ENCODE results near the gene GALNTL6.
A peak's percentile ranks its signal among the peaks of the same experiment; 100 is the strongest.

Gene GALNTL6

DNA sequence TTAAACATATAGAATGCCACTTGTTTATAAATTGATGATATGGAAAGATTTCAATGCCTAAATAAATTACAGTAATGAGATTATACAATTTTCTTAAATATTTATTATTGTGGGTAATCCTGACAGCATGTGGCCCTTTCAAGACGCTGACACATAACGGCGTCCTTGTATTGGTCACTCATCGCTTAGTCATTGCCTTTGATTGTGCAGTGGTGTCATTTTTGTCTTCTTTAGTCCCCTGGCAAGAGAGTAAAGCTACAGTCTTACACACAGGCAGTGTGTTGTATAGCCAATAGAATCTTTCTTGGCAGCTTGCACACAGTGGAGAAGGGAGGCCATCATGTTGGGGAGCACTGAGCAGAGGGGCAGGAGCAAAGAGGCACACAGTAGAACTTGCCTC lies 993.6 kb downstream of the GALNTL6 start:
- Mint-ChIP-seq H3K4me3 (no peak overlapping the region), H3K4me1 (peaks cover 18% of the 10 kb centered on the region), H3K27me3 (ENCODE audit: low read depth, poor library complexity) (peaks cover 5% of the 10 kb centered on the region), H3K27ac (no peak overlapping the region), H3K36me3 (ENCODE audit: low read depth) (no peaks in the 10 kb centered on the region), H3K9me3 (no peaks in the 10 kb centered on the region)
- DNase-seq = no peak
- TF ChIP-seq, protein P1, sequence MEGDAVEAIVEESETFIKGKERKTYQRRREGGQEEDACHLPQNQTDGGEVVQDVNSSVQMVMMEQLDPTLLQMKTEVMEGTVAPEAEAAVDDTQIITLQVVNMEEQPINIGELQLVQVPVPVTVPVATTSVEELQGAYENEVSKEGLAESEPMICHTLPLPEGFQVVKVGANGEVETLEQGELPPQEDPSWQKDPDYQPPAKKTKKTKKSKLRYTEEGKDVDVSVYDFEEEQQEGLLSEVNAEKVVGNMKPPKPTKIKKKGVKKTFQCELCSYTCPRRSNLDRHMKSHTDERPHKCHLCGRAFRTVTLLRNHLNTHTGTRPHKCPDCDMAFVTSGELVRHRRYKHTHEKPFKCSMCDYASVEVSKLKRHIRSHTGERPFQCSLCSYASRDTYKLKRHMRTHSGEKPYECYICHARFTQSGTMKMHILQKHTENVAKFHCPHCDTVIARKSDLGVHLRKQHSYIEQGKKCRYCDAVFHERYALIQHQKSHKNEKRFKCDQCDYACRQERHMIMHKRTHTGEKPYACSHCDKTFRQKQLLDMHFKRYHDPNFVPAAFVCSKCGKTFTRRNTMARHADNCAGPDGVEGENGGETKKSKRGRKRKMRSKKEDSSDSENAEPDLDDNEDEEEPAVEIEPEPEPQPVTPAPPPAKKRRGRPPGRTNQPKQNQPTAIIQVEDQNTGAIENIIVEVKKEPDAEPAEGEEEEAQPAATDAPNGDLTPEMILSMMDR (IDR thresholded peaks at IDR 0.05) = no peak

DNA sequence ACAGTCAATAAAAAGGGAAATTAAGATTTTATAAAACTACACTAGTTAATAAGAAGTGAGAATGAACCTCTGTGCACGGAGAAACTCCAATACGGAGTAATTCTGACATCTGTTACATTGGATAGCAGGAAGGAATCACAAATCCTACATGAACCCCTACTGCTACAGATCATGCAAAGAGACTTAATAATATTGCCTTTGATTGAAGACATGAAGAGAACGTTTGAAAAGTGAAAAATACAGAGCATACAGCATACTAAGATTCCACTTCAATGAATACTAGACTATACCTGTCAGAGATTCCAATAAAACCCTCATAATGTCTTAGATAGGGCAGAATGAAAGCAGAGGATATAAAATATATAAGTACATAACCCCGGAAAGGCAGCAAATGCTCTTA lies 995.0 kb downstream of the GALNTL6 start:
- TF ChIP-seq, protein P1 (IDR thresholded peaks at IDR 0.05) = no peak
- no peaks in the 10 kb centered on the region for H3K36me3 Mint-ChIP-seq (ENCODE audit: low read depth)
- peaks cover 5% of the 10 kb centered on the region for H3K27me3 Mint-ChIP-seq (ENCODE audit: low read depth, poor library complexity)
- peaks cover 18% of the 10 kb centered on the region for H3K4me1 Mint-ChIP-seq
- no peaks in the 10 kb centered on the region for H3K9me3 Mint-ChIP-seq
- DNase-seq = no peak
- no peak overlapping the region for H3K27ac Mint-ChIP-seq
- H3K4me3 Mint-ChIP-seq = no peak overlapping the region

DNA sequence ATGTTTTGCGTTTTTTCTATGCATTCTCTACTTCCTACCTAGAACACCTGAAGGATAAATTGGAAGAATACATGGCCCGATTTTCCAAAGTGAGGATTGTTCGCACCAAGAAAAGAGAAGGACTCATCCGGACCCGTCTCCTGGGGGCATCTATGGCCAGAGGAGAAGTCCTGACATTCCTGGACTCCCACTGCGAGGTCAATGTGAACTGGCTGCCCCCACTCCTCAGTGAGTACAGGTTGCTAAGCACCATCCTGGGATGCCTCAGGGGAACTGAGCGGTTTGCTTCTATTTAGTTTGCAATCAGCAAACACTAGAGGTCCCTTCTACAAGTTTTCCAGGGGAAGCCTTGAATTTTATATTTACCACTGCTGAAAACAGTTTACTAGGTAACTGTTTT lies 996.1 kb downstream of the GALNTL6 start:
- H3K27ac Mint-ChIP-seq = no peak overlapping the region
- TF ChIP-seq, protein P1 (IDR thresholded peaks at IDR 0.05) = no peak
- H3K9me3 Mint-ChIP-seq = no peaks in the 10 kb centered on the region

DNA sequence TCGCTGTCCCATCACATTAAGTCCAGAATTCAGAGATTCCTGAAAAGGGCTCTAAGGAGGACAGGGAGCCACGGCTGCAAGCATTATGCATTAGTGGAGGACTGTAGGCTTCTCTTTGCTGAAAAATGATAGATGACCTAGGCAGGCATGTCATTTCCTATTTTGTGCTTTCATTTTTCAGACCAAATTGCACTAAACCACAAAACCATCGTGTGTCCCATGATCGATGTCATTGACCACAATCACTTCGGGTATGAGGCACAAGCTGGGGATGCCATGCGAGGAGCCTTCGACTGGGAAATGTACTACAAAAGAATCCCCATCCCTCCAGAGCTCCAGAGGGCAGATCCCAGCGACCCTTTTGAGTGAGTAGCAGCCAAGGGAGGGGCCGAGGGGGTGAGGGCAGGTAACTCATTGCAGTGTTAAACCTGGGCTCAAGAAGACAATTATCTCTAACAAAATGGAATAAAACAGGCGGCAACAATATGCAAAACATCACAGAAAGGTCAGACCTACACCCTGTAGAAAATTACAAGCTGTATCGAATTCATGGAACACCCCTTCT lies 1000.2 kb downstream of the GALNTL6 start:
- H3K36me3 Mint-ChIP-seq (ENCODE audit: low read depth) = no peaks in the 10 kb centered on the region
- DNase-seq = no peak
- no peak overlapping the region for H3K27ac Mint-ChIP-seq
- TF ChIP-seq, protein P1 (IDR thresholded peaks at IDR 0.05) = no peak
- H3K4me3 Mint-ChIP-seq = no peak overlapping the region
- no peaks in the 10 kb centered on the region for H3K9me3 Mint-ChIP-seq
- H3K27me3 Mint-ChIP-seq (ENCODE audit: low read depth, poor library complexity) = peaks cover 5% of the 10 kb centered on the region
- H3K4me1 Mint-ChIP-seq = peaks cover 18% of the 10 kb centered on the region

More for the DNA sequence above, 996.1 kb downstream of the GALNTL6 start:
- Mint-ChIP-seq H3K36me3 (ENCODE audit: low read depth) (no peaks in the 10 kb centered on the region), H3K4me3 (no peak overlapping the region), H3K27me3 (ENCODE audit: low read depth, poor library complexity) (peaks cover 5% of the 10 kb centered on the region), H3K4me1 (peaks cover 18% of the 10 kb centered on the region)
- DNase-seq = peak; percentile 43

DNA sequence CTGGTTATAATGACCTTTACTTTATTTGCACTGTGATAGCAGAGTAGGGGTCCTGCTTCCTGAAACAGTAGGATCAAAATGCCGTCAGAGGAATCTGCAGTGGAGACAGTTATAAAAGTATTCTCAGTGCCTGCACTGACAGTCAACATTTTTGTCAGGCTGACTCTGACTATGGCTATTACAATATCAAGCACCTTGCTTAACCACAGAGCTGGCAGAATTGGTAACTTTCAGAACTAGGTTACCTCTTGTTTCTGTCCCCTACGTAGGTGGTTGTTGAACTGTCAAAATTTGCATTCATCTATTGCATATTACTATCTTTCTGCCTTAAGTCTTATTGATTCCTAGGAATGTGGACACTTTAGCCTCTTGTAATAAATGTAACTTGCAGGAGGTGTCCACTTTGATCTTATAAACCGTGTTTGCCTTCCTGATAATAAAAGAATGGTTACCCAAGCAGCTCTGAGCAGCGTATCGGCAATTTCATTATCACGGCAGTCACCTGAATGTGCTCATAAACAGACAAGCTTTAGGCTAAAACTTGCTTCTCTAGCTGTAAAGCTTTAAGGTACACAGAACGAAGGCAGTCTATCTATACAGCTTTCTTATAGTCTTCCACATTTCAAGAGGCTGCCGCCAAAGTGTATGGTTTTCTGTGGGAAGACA lies 1002.4 kb downstream of the GALNTL6 start:
- no peaks in the 10 kb centered on the region for H3K9me3 Mint-ChIP-seq
- H3K27ac Mint-ChIP-seq = no peak overlapping the region
- TF ChIP-seq, protein P1 (IDR thresholded peaks at IDR 0.05) = no peak

DNA sequence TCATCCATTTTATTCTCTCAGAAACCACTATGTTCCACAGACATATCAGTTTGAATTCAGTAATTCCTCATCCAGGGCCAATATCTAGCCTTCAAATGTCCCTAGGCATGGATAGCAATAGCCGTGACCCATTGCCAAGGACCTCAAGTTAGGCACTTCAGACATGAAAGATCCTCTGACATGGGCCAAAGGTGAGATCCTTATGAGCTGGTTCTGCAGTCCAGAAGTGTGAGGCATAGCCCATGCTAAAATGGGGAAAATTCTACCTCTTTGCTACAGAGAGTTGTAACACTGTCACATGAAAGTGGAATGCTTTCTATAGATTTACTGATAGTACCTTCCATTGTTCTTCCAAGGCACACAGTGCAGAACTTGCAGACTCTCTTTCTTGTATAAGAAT lies 1005.7 kb downstream of the GALNTL6 start:
- Mint-ChIP-seq H3K4me1 (peaks cover 10% of the 10 kb centered on the region), H3K9me3 (no peaks in the 10 kb centered on the region), H3K36me3 (ENCODE audit: low read depth) (no peaks in the 10 kb centered on the region), H3K27ac (no peak overlapping the region), H3K27me3 (ENCODE audit: low read depth, poor library complexity) (no peaks in the 10 kb centered on the region), H3K4me3 (no peak overlapping the region)
- TF ChIP-seq, protein P1 (IDR thresholded peaks at IDR 0.05) = no peak
- no peak for DNase-seq

More for the DNA sequence above, 1002.4 kb downstream of the GALNTL6 start:
- H3K27me3 Mint-ChIP-seq (ENCODE audit: low read depth, poor library complexity) = peaks cover 5% of the 10 kb centered on the region
- no peaks in the 10 kb centered on the region for H3K36me3 Mint-ChIP-seq (ENCODE audit: low read depth)
- DNase-seq = no peak
- H3K4me1 Mint-ChIP-seq = peaks cover 1% of the 10 kb centered on the region
- no peak overlapping the region for H3K4me3 Mint-ChIP-seq
